Measurements from ENCODE around the gene NRIP1.

NRIP1 gene

GRCh38 chr21:14979264-14979663 is 85.5 kb downstream of the NRIP1 start:
- TF ChIP-seq CTCF (IDR thresholded peaks at IDR 0.05; ENCODE audit: borderline replicate concordance, insufficient read depth, low read depth, low read length): no peak
- no peak overlapping the region for H3K4me3 ChIP-seq (ENCODE audit: low read depth, low read length)

- TF ChIP-seq CTCF (IDR thresholded peaks at IDR 0.05; ENCODE audit: borderline replicate concordance, insufficient read depth, low read depth, low read length): no peak
- H3K4me3 ChIP-seq (ENCODE audit: low read depth, low read length): no peak overlapping the region
These were observed 87.0 kb downstream of the NRIP1 start for GRCh38 chr21:14977814-14978213.

- no peak overlapping the region for H3K4me3 ChIP-seq (ENCODE audit: low read depth, low read length)
- no peak for TF ChIP-seq CTCF (IDR thresholded peaks at IDR 0.05; ENCODE audit: borderline replicate concordance, insufficient read depth, low read depth, low read length)
These were observed 89.5 kb downstream of the NRIP1 start for GRCh38 chr21:14975136-14975919.

GRCh38 chr21:14972678-14973077 is 92.1 kb downstream of the NRIP1 start:
- TF ChIP-seq CTCF (IDR thresholded peaks at IDR 0.05; ENCODE audit: borderline replicate concordance, insufficient read depth, low read depth, low read length): no peak

GRCh38 chr21:14968821-14969220 is 96.0 kb downstream of the NRIP1 start:
- TF ChIP-seq CTCF (IDR thresholded peaks at IDR 0.05; ENCODE audit: borderline replicate concordance, insufficient read depth, low read depth, low read length): no peak

More at GRCh38 chr21:14972678-14973077, 92.1 kb downstream of the NRIP1 start:
- H3K4me3 ChIP-seq (ENCODE audit: low read depth, low read length): no peak overlapping the region

GRCh38 chr21:14968029-14968428 is 96.8 kb downstream of the NRIP1 start:
- TF ChIP-seq CTCF (IDR thresholded peaks at IDR 0.05; ENCODE audit: borderline replicate concordance, insufficient read depth, low read depth, low read length): no peak

More at GRCh38 chr21:14968821-14969220, 96.0 kb downstream of the NRIP1 start:
- no peak overlapping the region for H3K4me3 ChIP-seq (ENCODE audit: low read depth, low read length)

GRCh38 chr21:14964621-14965020 is 100.2 kb downstream of the NRIP1 start:
- TF ChIP-seq CTCF (IDR thresholded peaks at IDR 0.05; ENCODE audit: borderline replicate concordance, insufficient read depth, low read depth, low read length): no peak
- H3K4me3 ChIP-seq (ENCODE audit: low read depth, low read length): no peak overlapping the region

More at GRCh38 chr21:14968029-14968428, 96.8 kb downstream of the NRIP1 start:
- no peak overlapping the region for H3K4me3 ChIP-seq (ENCODE audit: low read depth, low read length)
